Measurements from ENCODE around the gene SEC31B. TPM values are rescaled to one million over a fixed set of nuclear protein-coding genes. Genes with fewer than 3 reads are reported as not detected.

SEC31B gene
- 5.9 TPM for polyA plus RNA-seq (2013, experiment 1 of 2; ENCODE audit: insufficient read length)
- polyA plus RNA-seq (2013, experiment 2 of 2; ENCODE audit: insufficient read length): 5.0 TPM

- no peak for DNase-seq
Measured at GRCh38 chr10:100519311-100520051, at the start of gene SEC31B. Gene SEC31B, minus strand, starts transcription at chr10:100519861. Its CDS starts 2,909 bp downstream, at chr10:100516952.

GRCh38 chr10:100568912-100569311, 49.3 kb upstream of the SEC31B start:
- no peak for DNase-seq

- DNase-seq: no peak
Measured at GRCh38 chr10:100567826-100568225, 48.2 kb upstream of the SEC31B start.

GRCh38 chr10:100567249-100567648, 47.6 kb upstream of the SEC31B start:
- DNase-seq: no peak

GRCh38 chr10:100566561-100566960, 46.9 kb upstream of the SEC31B start:
- DNase-seq: no peak

GRCh38 chr10:100565206-100565985, 45.7 kb upstream of the SEC31B start:
- no peak for DNase-seq

GRCh38 chr10:100562008-100562672, 42.5 kb upstream of the SEC31B start:
- DNase-seq: peak; percentile 72

- DNase-seq: no peak
Measured at GRCh38 chr10:100561005-100561404, 41.3 kb upstream of the SEC31B start.

GRCh38 chr10:100560248-100560647, 40.6 kb upstream of the SEC31B start:
- no peak for DNase-seq

GRCh38 chr10:100554902-100555301, 35.2 kb upstream of the SEC31B start:
- DNase-seq: no peak

GRCh38 chr10:100553929-100554328, 34.3 kb upstream of the SEC31B start:
- no peak for DNase-seq

- no peak for DNase-seq
Measured at GRCh38 chr10:100551738-100552137, 32.1 kb upstream of the SEC31B start.

GRCh38 chr10:100551196-100551595, 31.5 kb upstream of the SEC31B start:
- DNase-seq: no peak

- no peak for DNase-seq
Measured at GRCh38 chr10:100544950-100545349, 25.3 kb upstream of the SEC31B start.

- DNase-seq: no peak
Measured at GRCh38 chr10:100537475-100537874, 17.8 kb upstream of the SEC31B start.

GRCh38 chr10:100535715-100536353, 16.2 kb upstream of the SEC31B start, which contains the start of gene HIF1AN:
Gene HIF1AN, plus strand, starts transcription at chr10:100535943. Its CDS starts 16 bp downstream, at chr10:100535959.
- peak; percentile 96 for DNase-seq

GRCh38 chr10:100535338-100535714, 15.7 kb upstream of the SEC31B start:
- no peak for DNase-seq

- no peak for DNase-seq
Measured at GRCh38 chr10:100534726-100535125, 15.1 kb upstream of the SEC31B start.

GRCh38 chr10:100531761-100532160, 12.1 kb upstream of the SEC31B start:
- no peak for DNase-seq

- DNase-seq: peak; percentile 84
Measured at GRCh38 chr10:100529475-100530298, 10.0 kb upstream of the SEC31B start, which contains the start of gene NDUFB8. Gene NDUFB8, minus strand, starts transcription at chr10:100529871. Its CDS starts 20 bp downstream, at chr10:100529851.

- no peak for DNase-seq
Measured at GRCh38 chr10:100528921-100529474, 9.3 kb upstream of the SEC31B start.
